Stimulated activated CD4-positive, alpha-beta T cell treated with anti-CD3 and anti-CD28 coated beads, TNF-alpha, amount 100 ng/mL, for 1 hour (primary cell): Measurements from ENCODE around the gene FADS6.

Experiments
- DNase-seq, 3 donors: peaks; one replicate each; pipeline ENCODE4 v3.0.0-alpha.2; 2020; ENCODE audit warnings: low read depth in 3 of 3, low spot score in 1 of 3

Gene FADS6

DNA sequence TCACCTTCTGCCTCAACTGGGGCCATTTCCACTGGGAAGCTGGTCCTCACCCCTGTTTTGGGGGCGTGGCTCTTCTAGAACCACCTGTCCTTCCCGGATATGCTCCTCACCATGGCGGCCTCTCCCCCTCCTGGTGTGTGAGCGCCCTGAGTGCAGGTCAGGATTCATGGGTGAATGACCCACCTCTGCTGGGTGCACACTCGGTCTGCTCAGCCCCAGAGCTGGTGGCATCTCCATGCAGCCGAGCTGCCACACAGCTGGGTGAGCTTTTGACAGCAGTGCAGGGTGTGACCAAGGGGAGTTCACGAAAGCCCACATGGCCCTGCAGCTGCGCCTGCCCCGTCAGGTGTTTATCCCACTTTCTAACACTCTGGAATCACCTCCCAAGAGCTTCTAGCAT is 61.0 kb downstream of the FADS6 start:
- DNase-seq: no peak

DNA sequence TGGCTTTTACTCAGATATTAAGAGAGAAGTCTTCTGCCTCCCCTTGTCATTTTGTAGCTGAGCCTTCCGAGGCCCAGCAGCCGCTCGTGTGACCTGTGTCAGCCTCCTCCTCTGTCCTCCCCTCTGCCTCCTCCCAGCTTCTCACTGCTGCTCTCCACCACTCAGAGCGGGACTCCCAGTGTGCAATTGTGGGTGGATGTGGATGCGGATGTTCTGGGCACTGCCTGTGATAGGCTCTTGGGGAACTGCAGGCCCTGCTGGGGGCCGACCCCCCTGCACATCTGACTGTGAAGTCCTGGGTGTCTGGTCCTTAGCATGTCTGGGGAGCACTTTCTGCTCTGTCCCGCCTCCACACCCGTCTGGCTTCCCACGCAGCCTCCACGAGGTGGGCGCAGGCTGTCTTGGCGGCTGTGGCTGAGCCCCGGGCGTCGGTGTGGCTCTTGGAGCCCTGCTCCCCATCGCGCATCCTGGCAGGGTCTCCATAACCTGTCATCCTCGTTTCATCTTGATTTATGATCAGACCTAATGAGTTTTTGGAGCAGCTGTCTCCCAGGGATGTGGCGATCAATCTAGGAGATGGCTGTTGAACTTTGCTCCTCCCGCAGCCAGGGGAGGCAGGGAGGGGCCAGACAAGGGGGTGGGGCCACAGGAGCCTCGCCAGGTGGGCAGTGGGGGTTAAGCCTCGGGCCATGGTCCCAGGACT is 61.8 kb downstream of the FADS6 start:
- DNase-seq: no peak

DNA sequence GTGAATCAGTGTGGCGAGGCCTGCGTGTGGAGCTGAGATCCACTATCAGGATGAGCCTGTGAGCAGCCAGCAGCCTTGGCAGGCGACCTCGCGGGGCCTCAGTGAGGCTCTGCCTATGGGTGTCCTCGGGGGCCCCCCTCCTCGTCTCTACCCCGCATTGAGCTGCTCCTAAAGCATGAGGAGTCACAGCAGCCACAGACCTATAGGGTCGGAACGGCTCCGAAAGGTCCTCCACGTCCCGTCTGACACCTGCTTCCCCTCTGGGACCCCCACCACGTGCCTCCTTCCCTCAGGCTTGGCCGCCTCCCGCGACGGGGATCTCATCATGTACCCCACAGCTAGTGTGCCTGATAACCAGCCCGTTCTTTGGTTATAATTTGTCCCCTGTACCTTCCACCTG is 62.6 kb downstream of the FADS6 start:
- no peak for DNase-seq

DNA sequence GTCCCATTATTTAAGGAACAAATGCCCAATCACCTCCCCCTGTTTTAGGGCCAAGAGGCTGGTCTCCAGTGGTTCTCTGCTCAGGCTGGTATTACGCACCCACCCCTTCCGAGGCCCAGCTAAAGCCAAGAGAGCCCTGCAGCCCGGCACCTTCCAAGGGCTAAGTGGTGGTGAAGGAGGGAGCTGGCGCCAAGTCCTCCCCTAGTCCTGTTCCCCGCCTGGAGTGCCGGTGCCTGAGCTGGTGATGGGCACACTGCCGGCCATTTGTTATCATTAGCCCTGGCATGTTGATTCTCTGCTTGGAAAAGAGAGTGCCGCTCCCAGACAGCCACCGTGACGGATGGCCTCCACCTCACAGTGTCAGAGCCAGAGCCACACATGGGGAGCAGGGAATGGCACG is 65.6 kb downstream of the FADS6 start:
- no peak for DNase-seq
